HG03442 (cell line): Measurements from ENCODE around the gene OR2F1.

Experiments used
- ATAC-seq: cut with Tn5 transposase; IDR thresholded peaks from one replicate; pipeline ENCODE4 v1.9.1; 2021; ENCODE audit warnings: mild to moderate bottlenecking, moderate library complexity; ENCODE audit not compliant: unreplicated experiment

The OR2F1 gene, protein sequence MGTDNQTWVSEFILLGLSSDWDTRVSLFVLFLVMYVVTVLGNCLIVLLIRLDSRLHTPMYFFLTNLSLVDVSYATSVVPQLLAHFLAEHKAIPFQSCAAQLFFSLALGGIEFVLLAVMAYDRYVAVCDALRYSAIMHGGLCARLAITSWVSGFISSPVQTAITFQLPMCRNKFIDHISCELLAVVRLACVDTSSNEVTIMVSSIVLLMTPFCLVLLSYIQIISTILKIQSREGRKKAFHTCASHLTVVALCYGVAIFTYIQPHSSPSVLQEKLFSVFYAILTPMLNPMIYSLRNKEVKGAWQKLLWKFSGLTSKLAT

DNA sequence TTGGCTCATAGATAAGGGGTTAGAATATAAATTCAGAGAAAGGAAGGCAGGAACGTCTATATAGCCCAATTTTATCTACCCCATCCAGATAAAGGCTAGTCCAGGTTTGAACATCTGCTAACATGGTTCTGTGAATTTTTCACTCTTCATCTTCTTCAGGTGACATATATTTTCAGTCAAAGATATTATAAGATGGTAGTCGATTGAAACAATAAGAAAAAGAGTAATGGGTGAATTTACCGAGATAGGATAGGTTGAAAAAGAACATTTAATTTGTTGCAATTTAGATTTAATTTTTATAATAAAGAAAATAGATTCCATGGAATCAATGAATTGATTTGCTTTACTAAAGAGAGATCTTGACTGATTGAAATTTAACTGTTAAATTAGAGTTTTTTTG is at the start of gene OR2F1:
Gene OR2F1, plus strand, starts transcription at position 301 of the 400 bp plus-strand sequence. CDS start 5,127 bp downstream, outside the sequence.
- no peak for ATAC-seq

DNA sequence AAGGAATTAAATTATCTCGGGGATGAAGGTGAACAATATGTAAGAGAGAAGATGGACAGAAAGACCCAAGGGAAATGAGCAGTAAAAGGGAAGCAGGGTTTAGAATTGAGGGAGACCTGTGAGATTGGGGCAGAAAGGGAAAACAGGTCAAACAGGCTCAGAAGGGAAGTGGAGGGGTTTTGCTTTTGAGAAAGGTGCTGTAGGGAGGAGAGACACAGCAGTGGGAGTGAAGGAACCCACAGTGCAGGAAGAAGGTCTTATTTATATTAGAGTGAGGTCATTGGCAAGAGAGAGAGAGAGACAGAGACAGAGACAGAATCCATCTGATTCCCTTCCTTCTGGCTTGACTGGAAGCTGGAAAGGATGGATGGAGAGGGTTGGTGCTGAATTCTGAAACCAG is 49.1 kb upstream of the OR2F1 start:
- ATAC-seq = no peak

GRCh38 chr7:143906151-143906550 is 48.5 kb upstream of the OR2F1 start:
- no peak for ATAC-seq

DNA sequence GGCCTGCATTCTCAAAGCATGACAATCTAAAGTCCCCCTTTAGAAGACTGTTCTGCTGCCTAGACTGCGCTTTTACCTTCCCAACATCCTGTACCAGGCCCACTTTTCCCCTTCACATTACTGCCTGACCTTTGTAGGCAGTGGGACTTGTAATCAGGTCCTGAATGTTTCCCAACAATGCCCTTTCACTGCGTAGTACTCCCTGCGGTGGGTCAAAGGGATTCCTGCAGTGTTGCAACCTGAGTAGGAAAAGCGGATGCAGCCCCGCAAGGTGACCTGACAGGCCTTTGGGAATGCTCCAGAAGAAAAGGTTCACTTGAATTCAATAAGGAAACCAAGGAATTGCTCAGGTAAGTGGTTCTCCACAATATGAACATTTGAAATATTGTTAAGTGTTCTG is 47.7 kb upstream of the OR2F1 start:
- ATAC-seq = no peak

DNA sequence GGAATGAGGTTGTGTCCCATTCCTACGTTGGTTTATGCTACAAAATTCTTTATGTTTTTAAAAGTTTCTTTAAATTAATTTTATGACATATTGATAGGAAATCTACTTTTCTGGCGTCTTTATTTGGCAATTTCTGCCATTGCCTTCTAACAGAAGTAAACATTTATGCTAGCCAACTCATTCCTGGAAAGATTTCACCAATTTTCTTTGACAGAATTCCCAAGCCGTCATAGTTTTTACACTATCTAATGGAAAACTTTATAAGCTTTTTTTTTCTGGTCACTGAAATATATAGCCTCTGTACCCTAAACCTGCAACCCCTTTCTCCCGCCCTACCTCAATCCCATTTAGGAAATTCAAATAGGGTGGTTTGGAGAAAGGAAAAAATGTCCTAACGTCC is 46.5 kb upstream of the OR2F1 start:
- no peak for ATAC-seq

- ATAC-seq = no peak
These were observed 44.8 kb upstream of the OR2F1 start for GRCh38 chr7:143909863-143910262.

DNA sequence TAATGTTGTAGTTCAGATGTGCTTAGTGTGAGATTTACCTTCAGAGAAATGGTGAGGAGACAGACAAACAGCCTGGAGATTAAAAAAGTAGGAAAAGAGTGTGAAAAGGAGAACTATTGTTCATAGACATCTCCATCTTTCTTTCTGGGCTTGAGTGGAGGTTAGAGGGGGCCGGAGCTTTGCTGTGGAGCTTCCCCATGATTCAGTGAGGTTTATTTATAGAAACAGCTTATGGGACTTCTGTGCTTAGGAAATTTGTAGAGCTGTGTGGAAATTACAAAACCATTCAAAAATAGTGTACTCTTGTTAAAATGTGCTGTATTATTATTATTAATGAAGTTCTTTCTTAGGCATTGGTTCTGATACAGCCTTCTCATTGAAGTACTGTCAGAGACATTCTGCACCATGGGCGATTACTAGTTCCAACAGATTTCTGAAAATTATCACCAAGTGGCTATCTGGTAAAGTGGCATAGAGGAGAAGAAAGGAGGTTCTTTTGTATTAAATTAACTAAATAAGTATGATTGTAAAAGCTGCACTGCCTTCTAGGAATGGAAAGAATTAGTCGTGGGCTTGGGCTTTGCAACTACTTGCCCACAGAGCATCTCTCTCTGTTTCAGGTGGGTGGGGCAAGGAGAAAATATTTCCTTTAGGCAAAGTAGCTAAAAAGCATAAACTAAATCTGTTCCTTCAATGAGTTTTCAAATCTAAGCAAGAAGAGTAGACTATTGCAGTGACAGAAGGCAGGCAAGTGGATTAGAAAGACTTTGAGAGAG is 44.0 kb upstream of the OR2F1 start:
- ATAC-seq = no peak

- no peak for ATAC-seq
These were observed 40.6 kb upstream of the OR2F1 start for GRCh38 chr7:143913945-143914615.

DNA sequence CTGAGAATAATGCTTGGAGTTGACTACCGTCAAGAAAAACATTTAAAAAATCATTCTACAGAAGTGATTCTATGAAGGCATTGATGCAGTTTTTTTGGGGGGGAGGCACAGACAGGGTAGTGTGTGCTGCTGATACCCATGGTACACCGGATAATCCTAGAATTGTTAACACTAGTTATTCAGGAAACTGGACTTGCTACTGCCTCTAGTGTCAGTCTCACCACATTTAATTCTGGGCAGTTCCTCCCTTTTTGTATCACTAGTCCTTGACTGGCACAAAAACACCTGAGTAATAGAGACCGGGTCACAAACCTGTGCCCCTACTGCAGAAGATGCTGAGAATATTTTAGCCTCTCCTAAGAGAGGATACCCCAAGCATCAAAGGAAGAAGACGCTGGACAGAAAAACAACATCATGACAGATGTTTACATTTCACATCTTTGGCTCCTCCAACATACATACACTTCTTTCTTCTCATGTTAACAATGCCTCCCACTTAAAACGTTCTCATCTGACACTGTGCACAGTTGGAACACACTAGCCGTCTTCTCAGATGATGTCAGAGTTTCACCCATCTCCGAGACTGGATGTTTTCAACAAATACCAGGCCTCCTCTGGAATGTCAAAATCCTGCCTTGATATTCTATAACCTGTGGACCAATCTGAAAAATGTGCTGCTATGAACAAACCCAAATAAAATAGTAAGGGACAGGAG is 39.5 kb upstream of the OR2F1 start:
- no peak for ATAC-seq

DNA sequence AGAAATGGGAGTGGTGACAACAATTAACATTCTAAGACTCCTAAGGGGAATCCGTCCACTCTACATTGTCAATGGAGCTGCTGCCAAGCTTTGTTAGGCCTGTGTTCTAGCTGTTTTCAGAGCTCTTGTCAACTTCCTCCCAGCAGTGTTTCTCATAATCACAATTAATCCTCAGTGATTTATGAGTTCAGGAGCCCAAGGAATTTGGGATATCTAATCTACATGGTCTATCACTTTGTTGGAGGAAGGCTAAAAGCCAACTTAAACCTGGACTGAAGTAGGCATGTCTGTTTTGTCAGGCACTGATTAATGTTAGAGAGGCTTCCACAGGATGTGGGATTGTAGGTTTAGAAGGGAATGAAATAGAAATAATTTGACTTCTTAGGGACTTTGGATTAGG is 29.8 kb upstream of the OR2F1 start:
- ATAC-seq = no peak

GRCh38 chr7:143929224-143929920 is 25.3 kb upstream of the OR2F1 start:
- ATAC-seq = peak; percentile 79

DNA sequence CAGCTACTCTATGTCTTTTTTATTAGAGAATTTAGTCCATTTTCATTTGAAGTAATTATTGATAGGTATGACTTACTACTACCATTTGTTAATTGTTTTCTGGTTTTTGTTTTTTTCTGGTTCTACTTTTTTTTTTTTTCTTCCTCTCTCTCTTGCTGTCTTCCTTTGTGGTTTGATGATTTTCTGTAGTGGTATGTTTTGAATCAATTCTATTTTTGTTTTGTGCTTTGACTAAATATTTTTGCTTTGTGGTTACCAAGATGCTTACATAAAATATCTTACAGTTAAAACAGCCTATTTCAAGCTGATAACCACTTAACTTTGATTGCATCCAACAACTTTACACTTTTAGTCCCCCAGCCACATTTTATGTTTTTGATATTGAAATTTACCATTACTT is 22.9 kb upstream of the OR2F1 start:
- no peak for ATAC-seq

- no peak for ATAC-seq
These were observed 19.9 kb upstream of the OR2F1 start, which contains the start of gene OR2F2 for GRCh38 chr7:143934526-143935325. Gene OR2F2 (plus strand): TSS chr7:143935233. CDS start chr7:143935233, 0 bp downstream.

GRCh38 chr7:143936087-143937009 is 18.3 kb upstream of the OR2F1 start:
- no peak for ATAC-seq

DNA sequence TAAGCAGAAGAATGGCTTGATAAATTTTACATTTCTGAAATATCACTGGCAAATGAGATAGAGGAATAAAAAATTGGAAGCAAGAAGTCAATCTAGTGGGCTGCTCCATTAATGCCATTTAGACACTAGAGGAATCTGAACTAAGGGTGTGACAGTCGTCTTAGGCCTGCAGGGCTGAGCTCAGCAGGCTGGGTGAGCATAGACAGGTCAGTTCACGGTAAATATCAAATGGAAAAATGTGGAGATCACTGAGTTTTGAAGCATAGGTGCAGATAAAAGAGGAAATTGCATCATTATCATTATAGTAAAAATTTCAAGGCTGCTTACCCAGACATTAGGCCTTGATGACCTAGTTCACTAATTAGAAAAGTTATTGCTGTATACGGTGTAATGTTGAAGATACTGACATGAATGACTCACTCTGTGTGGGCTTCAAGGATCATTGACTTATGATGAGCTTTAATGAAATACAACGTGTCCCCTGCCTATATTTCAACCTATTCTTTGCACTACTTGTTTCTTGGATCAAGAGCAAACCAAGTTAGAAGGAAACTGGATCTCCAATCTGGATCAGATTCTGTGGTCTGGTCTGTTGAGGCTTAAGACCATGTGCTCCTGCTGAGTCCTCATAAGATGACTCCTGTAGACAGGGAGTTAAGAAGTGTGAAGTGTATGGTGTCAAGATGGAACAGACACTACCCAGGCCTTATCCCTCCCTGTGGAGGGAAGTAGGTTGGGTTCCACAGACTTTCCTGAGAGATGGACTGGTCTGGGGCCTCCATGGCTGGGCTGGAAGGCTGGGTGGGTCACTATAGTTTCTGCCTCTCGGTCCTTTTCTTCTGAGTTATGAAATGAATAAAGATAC is 16.0 kb upstream of the OR2F1 start:
- no peak for ATAC-seq

GRCh38 chr7:143945423-143945822 is 9.2 kb upstream of the OR2F1 start:
- ATAC-seq = no peak

DNA sequence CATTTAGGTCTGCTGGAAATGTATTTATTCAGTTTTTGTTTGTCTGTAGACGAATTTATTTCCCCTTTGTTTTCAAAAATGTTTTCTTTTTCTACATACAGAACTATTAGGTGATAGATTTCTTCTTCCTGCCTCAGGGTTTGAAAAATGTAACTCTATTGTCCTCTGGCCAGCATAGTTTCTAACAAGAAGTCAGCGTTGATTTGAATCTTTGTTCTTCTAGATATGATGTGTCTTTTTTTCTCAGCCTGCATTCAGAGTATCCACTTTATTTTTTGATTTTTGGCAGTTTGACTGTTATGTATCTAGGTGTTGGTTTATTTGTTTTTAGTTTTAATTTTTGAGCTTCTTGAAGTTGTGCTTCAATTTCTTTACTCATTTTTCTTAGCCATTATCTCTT is 7.5 kb upstream of the OR2F1 start:
- ATAC-seq = no peak

GRCh38 chr7:143948733-143949132 is 5.9 kb upstream of the OR2F1 start:
- no peak for ATAC-seq
